ENCODE measurements around the gene PDZD7.

PDZD7 gene

GRCh38 chr10:100966887-100967286 lies 64.0 kb downstream of the PDZD7 start:
- DNase-seq (ENCODE audit: low spot score): no peak

GRCh38 chr10:100965820-100966219 lies 65.1 kb downstream of the PDZD7 start:
- no peak for DNase-seq (ENCODE audit: low spot score)

GRCh38 chr10:100963826-100964225 lies 67.1 kb downstream of the PDZD7 start:
- no peak for DNase-seq (ENCODE audit: low spot score)

- DNase-seq (ENCODE audit: low spot score): no peak
Observed at GRCh38 chr10:100962351-100963080, 68.4 kb downstream of the PDZD7 start.

GRCh38 chr10:100960251-100960650 lies 70.7 kb downstream of the PDZD7 start:
- DNase-seq (ENCODE audit: low spot score): no peak

Data from germinal center (tissue), 1 donor.